Vagina (tissue), 2 donors: ENCODE data around the gene CALN1. TPM values are rescaled to one million over a fixed set of nuclear protein-coding genes. Genes with fewer than 3 reads are reported as not detected.
"Not testable (repeated sequence)": the region's sequence is repeated elsewhere in the genome, so short reads cannot be mapped to it uniquely, and the experiment has no call there.

Experiments used
- DNase-seq, 2 donors: peaks; one replicate each; pipeline ENCODE4 v3.0.0-alpha.2; 2017; ENCODE audit errors: extremely low spot score in 2 of 2
- H3K27ac ChIP-seq: fragments of 200-600 bp; sonication (generic); one replicate; pipeline ENCODE4 v1.5.1; 2019
- H3K27me3 ChIP-seq: fragments of 200-600 bp; sonication (generic); one replicate; pipeline ENCODE4 v1.5.1; 2019
- H3K36me3 ChIP-seq, 2 donors: fragments of 200-600 bp; sonication (generic); one replicate each; pipeline ENCODE4 v1.5.1; 2017 to 2019
- H3K4me1 ChIP-seq: fragments of 200-600 bp; sonication (generic); one replicate; pipeline ENCODE4 v1.5.1; 2019
- H3K4me3 ChIP-seq, 2 donors: fragments of 200-600 bp; sonication (generic); 1 replicate in 1 of 2; 2 replicates in 1 of 2; pipeline ENCODE4 v1.5.1; 2016 to 2019
- H3K9me3 ChIP-seq: fragments of 200-600 bp; sonication (generic); one replicate; pipeline ENCODE4 v1.5.1; 2019
- POLR2A ChIP-seq, 2 donors: fragments of 450-650 bp; IDR thresholded peaks; one replicate each; pipeline ENCODE4 v1.6.1; 2017; ENCODE audit warnings: antibody characterized with exemption in 2 of 2, mild to moderate bottlenecking in 2 of 2, moderate library complexity in 2 of 2
- POLR2AphosphoS5 ChIP-seq, 2 donors: sonication (generic); formaldehyde crosslinking; IDR thresholded peaks; one replicate each; pipeline ENCODE4 v1.9.0; 2017; ENCODE audit warnings: antibody characterized with exemption in 2 of 2, mild to moderate bottlenecking in 2 of 2, low read depth in 1 of 2; ENCODE audit not compliant: insufficient read depth in 1 of 2
- intact Hi-C: fragments of 100-400 bp; cut with DNase I; formaldehyde crosslinking; loops from one replicate; pipeline ENCODE4 v1.15.1; 2023
- total RNA-seq: library from RNA; depleted of rRNA; stranded (reverse); fragments of >200 nt; gene quantifications from one replicate; pipeline ENCODE4 v1.2.3, GENCODE V29; 2016
- TF ChIP-seq, protein P1 (sequence below), 3 experiments: fragments of 450-650 bp in 2 of 3; fragments of 200-600 bp in 1 of 3; sonication (generic) in 1 of 3; IDR thresholded peaks; one replicate each; pipeline ENCODE4 v1.5.1; 2017 to 2019; ENCODE audit warnings: antibody characterized with exemption in 3 of 3, mild to moderate bottlenecking in 2 of 3, moderate library complexity in 2 of 3

The CALN1 gene
- total RNA-seq, 1 donor from 2014 or later = 6.9 TPM

DNA sequence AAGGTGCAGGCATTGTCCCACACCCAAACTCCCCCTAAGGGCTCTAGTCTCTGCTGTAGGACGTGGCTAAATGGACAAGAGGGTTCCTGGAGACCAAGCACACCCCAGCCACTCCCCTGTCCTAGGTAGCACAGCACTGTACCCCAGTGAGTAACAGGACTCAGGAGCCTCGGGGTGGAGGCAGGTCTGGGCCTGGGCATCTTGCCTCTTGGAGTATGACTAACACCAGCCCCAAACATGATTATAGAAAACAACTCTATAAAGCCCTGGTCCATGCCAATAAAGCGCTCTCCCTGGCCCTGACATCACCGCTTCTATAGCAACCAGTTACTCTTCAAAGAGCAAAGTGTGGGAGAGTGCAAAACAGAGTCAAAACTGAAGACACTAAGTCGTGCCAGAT, 195.0 kb downstream of the CALN1 start:
- Histone ChIP-seq H3K36me3 (no peaks in the 10 kb centered on the region), H3K4me1 (peaks cover 25% of the 10 kb centered on the region), H3K27me3 (no peaks in the 10 kb centered on the region), H3K9me3 (no peaks in the 10 kb centered on the region), H3K4me3 (no peak overlapping the region), H3K27ac (peak overlapping the region; percentile 64)
- intact Hi-C loops = no loop called here
- DNase-seq = no peak
- TF ChIP-seq POLR2AphosphoS5 (IDR thresholded peaks at IDR 0.05; ENCODE audit: insufficient read depth in 1 of 2, low read depth in 1 of 2) = peak; percentile 24 to 71
- TF ChIP-seq, protein P1, sequence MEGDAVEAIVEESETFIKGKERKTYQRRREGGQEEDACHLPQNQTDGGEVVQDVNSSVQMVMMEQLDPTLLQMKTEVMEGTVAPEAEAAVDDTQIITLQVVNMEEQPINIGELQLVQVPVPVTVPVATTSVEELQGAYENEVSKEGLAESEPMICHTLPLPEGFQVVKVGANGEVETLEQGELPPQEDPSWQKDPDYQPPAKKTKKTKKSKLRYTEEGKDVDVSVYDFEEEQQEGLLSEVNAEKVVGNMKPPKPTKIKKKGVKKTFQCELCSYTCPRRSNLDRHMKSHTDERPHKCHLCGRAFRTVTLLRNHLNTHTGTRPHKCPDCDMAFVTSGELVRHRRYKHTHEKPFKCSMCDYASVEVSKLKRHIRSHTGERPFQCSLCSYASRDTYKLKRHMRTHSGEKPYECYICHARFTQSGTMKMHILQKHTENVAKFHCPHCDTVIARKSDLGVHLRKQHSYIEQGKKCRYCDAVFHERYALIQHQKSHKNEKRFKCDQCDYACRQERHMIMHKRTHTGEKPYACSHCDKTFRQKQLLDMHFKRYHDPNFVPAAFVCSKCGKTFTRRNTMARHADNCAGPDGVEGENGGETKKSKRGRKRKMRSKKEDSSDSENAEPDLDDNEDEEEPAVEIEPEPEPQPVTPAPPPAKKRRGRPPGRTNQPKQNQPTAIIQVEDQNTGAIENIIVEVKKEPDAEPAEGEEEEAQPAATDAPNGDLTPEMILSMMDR (IDR thresholded peaks at IDR 0.05) = no peak

DNA sequence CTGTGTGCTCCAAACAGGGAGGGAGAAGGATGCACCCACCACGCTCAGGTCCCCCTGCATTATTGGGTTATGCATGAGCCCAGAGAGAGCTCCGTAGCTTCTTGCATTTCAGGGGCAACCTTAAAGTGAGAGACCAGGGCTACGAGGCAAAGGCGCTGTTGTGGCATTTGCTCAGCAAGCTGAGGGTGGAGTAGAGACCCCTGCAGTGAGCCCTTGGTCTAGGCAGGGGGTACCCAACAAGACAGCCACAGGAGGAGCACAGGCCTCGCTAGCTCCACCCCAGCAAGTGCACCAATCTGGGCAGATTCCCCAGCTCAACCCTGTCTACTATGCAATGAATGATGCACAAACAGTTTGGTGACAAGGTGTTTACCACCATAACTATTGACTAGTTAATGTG, 198.4 kb downstream of the CALN1 start:
- no peak for DNase-seq
- no peaks in the 10 kb centered on the region for H3K36me3 ChIP-seq

DNA sequence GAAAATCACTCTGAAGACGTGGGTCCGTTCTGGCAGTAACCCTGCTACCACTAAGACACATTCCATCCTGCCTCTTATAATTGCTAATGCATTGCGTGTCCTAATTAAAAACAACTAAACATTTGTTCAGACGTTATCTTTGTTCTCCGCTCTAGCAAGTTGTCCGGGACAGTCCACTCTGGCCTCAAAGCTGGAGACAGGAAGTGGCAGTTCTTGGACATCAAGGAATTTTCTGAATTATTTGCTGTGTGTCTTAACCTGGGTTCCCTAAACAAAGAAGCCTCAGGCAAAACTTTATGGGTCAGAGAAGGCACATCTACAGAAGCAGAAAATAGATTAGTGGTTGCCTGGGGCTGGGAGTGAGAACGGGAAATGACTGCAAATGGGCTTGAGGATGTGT, 199.1 kb downstream of the CALN1 start:
- TF ChIP-seq, protein P1 (IDR thresholded peaks at IDR 0.05) = no peak
- TF ChIP-seq POLR2A (IDR thresholded peaks at IDR 0.05) = no peak
- TF ChIP-seq POLR2AphosphoS5 (IDR thresholded peaks at IDR 0.05; ENCODE audit: insufficient read depth in 1 of 2, low read depth in 1 of 2) = no peak
- H3K9me3 ChIP-seq = no peaks in the 10 kb centered on the region
- H3K4me1 ChIP-seq = peaks cover 25% of the 10 kb centered on the region
- no peak overlapping the region for H3K4me3 ChIP-seq
- H3K27ac ChIP-seq = no peak overlapping the region
- no peaks in the 10 kb centered on the region for H3K27me3 ChIP-seq
- intact Hi-C loops = no loop called here
- no peak for DNase-seq
- H3K36me3 ChIP-seq = no peaks in the 10 kb centered on the region

More for the DNA sequence above, 198.4 kb downstream of the CALN1 start:
- Histone ChIP-seq H3K9me3 (no peaks in the 10 kb centered on the region), H3K27ac (no peak overlapping the region), H3K4me3 (no peak overlapping the region), H3K4me1 (peaks cover 25% of the 10 kb centered on the region), H3K27me3 (no peaks in the 10 kb centered on the region)
- TF ChIP-seq POLR2A (IDR thresholded peaks at IDR 0.05) = no peak
- no peak for TF ChIP-seq POLR2AphosphoS5 (IDR thresholded peaks at IDR 0.05; ENCODE audit: insufficient read depth in 1 of 2, low read depth in 1 of 2)
- TF ChIP-seq, protein P1 (IDR thresholded peaks at IDR 0.05) = no peak
- intact Hi-C loops = no loop called here

DNA sequence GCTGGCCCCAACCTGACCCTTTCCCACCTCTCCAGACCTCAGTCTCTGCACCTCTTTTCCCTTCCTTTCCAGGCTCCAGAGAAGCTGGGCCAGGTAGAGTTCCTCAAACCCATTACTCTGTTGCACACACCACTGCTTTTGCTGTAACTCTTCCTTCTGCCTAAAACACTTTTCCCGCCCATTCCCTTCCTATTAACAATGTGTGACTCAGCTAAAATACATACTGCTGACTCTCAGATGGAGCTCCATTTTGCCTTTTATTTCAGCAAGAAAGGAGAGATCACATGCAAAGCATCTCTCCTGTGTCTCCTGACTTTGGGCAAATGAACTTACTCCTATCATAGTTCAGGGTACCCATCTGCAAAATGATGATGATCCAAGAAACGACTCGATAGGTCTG, 201.0 kb downstream of the CALN1 start:
- no peak for DNase-seq
- peaks cover 9% of the 10 kb centered on the region for H3K4me1 ChIP-seq
- H3K27ac ChIP-seq = no peak overlapping the region
- TF ChIP-seq POLR2AphosphoS5 (IDR thresholded peaks at IDR 0.05; ENCODE audit: insufficient read depth in 1 of 2, low read depth in 1 of 2) (no peak), POLR2A (IDR thresholded peaks at IDR 0.05) (no peak)
- TF ChIP-seq, protein P1 (IDR thresholded peaks at IDR 0.05) = no peak
- H3K27me3 ChIP-seq = no peaks in the 10 kb centered on the region
- no peaks in the 10 kb centered on the region for H3K36me3 ChIP-seq
- H3K9me3 ChIP-seq = no peaks in the 10 kb centered on the region
- intact Hi-C loops = no loop called here
- H3K4me3 ChIP-seq = no peak overlapping the region

DNA sequence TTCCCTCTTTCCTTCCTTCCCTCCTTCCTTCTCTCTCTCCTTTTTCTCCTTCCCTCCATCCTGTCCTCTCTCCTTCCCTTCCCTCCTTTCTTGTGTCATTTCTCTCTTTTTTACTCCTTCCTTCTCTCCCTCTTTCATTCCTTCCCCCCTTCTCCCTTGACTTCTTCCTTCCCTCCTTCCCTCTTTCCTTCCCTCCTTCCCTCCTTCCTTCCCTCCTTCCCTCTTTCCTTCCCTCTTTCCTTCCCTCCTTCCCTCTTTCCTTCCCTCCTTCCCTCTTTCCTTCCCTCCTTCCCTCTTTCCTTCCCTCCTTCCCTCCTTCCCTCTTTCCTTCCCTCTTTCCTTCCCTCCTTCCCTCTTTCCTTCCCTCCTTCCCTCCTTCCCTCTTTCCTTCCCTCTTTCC, 203.1 kb downstream of the CALN1 start:
- H3K4me3 ChIP-seq, intact Hi-C loops, H3K36me3 ChIP-seq, H3K4me1 ChIP-seq, H3K27ac ChIP-seq, H3K9me3 ChIP-seq, DNase-seq, H3K27me3 ChIP-seq: not testable (repeated sequence)

DNA sequence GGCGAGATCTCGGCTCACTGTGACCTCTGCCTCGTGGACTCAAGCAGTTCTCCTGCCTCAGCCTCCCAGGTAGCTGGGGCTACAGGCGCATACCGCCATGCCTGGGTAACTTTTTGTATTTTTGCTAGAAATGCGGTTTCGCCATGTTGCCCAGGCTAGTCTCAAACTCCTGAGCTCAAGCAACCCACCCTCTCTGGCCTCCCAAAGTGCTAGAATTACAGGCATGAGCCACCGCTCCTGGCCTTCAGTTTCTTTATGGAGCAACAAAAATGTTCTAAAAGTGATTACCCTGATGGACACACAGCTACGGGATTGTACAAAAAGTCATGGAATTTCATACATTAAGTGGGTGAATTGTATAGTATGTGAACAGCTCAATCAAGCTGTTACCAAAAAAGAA, 216.0 kb downstream of the CALN1 start:
- no peaks in the 10 kb centered on the region for H3K27me3 ChIP-seq
- no peak overlapping the region for H3K27ac ChIP-seq
- no peaks in the 10 kb centered on the region for H3K36me3 ChIP-seq
- intact Hi-C loops = no loop called here
- DNase-seq = no peak
- TF ChIP-seq POLR2AphosphoS5 (IDR thresholded peaks at IDR 0.05; ENCODE audit: insufficient read depth in 1 of 2, low read depth in 1 of 2) (no peak), POLR2A (IDR thresholded peaks at IDR 0.05) (no peak)
- TF ChIP-seq, protein P1 (IDR thresholded peaks at IDR 0.05) = no peak
- no peak overlapping the region for H3K4me3 ChIP-seq
- H3K4me1 ChIP-seq = no peaks in the 10 kb centered on the region
- no peaks in the 10 kb centered on the region for H3K9me3 ChIP-seq
